ENCODE results near the gene ANKRD44. TPM values are rescaled to one million over a fixed set of nuclear protein-coding genes. Genes with fewer than 3 reads are reported as not detected.

ANKRD44 gene
- total RNA-seq, 1 donor from 2014 or later: 8.1 TPM

- H3K27ac Mint-ChIP-seq (ENCODE audit: unreplicated experiment): no peak overlapping the region
- H3K9me3 Mint-ChIP-seq (ENCODE audit: unreplicated experiment): no peaks in the 10 kb centered on the region
These were observed 136.0 kb downstream of the ANKRD44 start for GRCh38 chr2:197174539-197175094.

GRCh38 chr2:197171582-197171981 lies 139.0 kb downstream of the ANKRD44 start:
- no peak overlapping the region for H3K27ac Mint-ChIP-seq (ENCODE audit: unreplicated experiment)
- H3K27me3 Mint-ChIP-seq (ENCODE audit: unreplicated experiment): peaks cover 3% of the 10 kb centered on the region
- peaks cover 4% of the 10 kb centered on the region for H3K4me1 Mint-ChIP-seq (ENCODE audit: unreplicated experiment)
- DNase-seq (ENCODE audit: low spot score): no peak
- H3K9me3 Mint-ChIP-seq (ENCODE audit: unreplicated experiment): no peaks in the 10 kb centered on the region
- H3K36me3 Mint-ChIP-seq (ENCODE audit: low read depth, unreplicated experiment): no peaks in the 10 kb centered on the region
- no peak overlapping the region for H3K4me3 Mint-ChIP-seq (ENCODE audit: unreplicated experiment)
- TF ChIP-seq CTCF (IDR thresholded peaks at IDR 0.05; ENCODE audit: unreplicated experiment): no peak

More at GRCh38 chr2:197174539-197175094, 136.0 kb downstream of the ANKRD44 start:
- Mint-ChIP-seq H3K4me1 (ENCODE audit: unreplicated experiment) (no peaks in the 10 kb centered on the region), H3K36me3 (ENCODE audit: low read depth, unreplicated experiment) (no peaks in the 10 kb centered on the region), H3K27me3 (ENCODE audit: unreplicated experiment) (peaks cover 2% of the 10 kb centered on the region), H3K4me3 (ENCODE audit: unreplicated experiment) (no peak overlapping the region)
- no peak for TF ChIP-seq CTCF (IDR thresholded peaks at IDR 0.05; ENCODE audit: unreplicated experiment)
- DNase-seq (ENCODE audit: low spot score): no peak

GRCh38 chr2:197170208-197170607 lies 140.4 kb downstream of the ANKRD44 start:
- Mint-ChIP-seq H3K27me3 (ENCODE audit: unreplicated experiment) (peaks cover 3% of the 10 kb centered on the region), H3K4me3 (ENCODE audit: unreplicated experiment) (no peak overlapping the region), H3K27ac (ENCODE audit: unreplicated experiment) (no peak overlapping the region), H3K9me3 (ENCODE audit: unreplicated experiment) (no peaks in the 10 kb centered on the region), H3K4me1 (ENCODE audit: unreplicated experiment) (peaks cover 5% of the 10 kb centered on the region), H3K36me3 (ENCODE audit: low read depth, unreplicated experiment) (no peaks in the 10 kb centered on the region)
- no peak for DNase-seq (ENCODE audit: low spot score)
- TF ChIP-seq CTCF (IDR thresholded peaks at IDR 0.05; ENCODE audit: unreplicated experiment): no peak

- Mint-ChIP-seq H3K4me3 (ENCODE audit: unreplicated experiment) (no peak overlapping the region), H3K36me3 (ENCODE audit: low read depth, unreplicated experiment) (peaks cover 5% of the 10 kb centered on the region), H3K27ac (ENCODE audit: unreplicated experiment) (no peak overlapping the region), H3K9me3 (ENCODE audit: unreplicated experiment) (no peaks in the 10 kb centered on the region), H3K27me3 (ENCODE audit: unreplicated experiment) (peaks cover 4% of the 10 kb centered on the region), H3K4me1 (ENCODE audit: unreplicated experiment) (peaks cover 11% of the 10 kb centered on the region)
- peak; percentile 76 for TF ChIP-seq CTCF (IDR thresholded peaks at IDR 0.05; ENCODE audit: unreplicated experiment)
- DNase-seq (ENCODE audit: low spot score): peak; percentile 78
These were observed 141.9 kb downstream of the ANKRD44 start for GRCh38 chr2:197168705-197169104.

GRCh38 chr2:197167608-197168314 lies 142.8 kb downstream of the ANKRD44 start:
- Mint-ChIP-seq H3K27me3 (ENCODE audit: unreplicated experiment) (peaks cover 4% of the 10 kb centered on the region), H3K9me3 (ENCODE audit: unreplicated experiment) (no peaks in the 10 kb centered on the region), H3K4me1 (ENCODE audit: unreplicated experiment) (peaks cover 13% of the 10 kb centered on the region), H3K36me3 (ENCODE audit: low read depth, unreplicated experiment) (peaks cover 5% of the 10 kb centered on the region), H3K4me3 (ENCODE audit: unreplicated experiment) (no peak overlapping the region), H3K27ac (ENCODE audit: unreplicated experiment) (no peak overlapping the region)
- TF ChIP-seq CTCF (IDR thresholded peaks at IDR 0.05; ENCODE audit: unreplicated experiment): no peak
- no peak for DNase-seq (ENCODE audit: low spot score)
